ENCODE measurements around the gene CST3.
"Not testable (repeated sequence)": the region's sequence is repeated elsewhere in the genome, so short reads cannot be mapped to it uniquely, and the experiment has no call there.

The CST3 gene

DNA sequence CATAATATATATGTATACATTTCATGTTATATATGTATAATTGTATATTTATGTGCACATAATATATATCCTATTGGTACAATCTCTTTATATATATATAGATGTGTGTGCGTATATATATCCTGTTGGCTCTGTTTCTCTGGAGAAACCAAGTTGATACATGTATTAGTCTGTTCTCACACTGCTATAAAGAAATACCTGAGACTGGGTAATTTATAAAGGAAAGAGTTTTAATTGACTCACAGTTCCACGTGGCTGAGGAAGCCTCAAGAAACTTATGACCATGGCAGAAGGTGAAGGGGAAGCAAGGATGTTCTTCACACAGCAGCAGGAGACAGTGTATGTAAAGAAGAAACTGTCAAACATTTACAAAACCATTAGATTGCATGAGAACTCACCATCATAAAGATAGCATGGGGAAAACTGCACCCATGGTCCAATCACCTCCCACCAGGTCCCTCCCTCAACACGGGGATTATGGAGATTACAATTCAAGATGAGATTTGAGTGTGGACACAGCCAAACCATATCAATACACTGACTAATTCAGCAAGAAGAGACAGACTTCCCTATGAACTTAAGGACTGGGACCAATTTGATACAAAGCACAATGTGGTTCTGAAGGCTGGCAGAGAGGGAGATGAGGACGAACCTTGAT lies 14.0 kb downstream of the CST3 start:
- H2AFZ ChIP-seq (ENCODE audit: low read depth, low read length): no peak overlapping the region
- no peaks in the 10 kb centered on the region for H4K20me1 ChIP-seq (ENCODE audit: insufficient read depth, low read length)
- H3K9me3 ChIP-seq (ENCODE audit: insufficient read depth, low read length, severe bottlenecking): no peaks in the 10 kb centered on the region
- no peak overlapping the region for H3K9ac ChIP-seq (ENCODE audit: low read depth, low read length)
- TF ChIP-seq, protein P1, sequence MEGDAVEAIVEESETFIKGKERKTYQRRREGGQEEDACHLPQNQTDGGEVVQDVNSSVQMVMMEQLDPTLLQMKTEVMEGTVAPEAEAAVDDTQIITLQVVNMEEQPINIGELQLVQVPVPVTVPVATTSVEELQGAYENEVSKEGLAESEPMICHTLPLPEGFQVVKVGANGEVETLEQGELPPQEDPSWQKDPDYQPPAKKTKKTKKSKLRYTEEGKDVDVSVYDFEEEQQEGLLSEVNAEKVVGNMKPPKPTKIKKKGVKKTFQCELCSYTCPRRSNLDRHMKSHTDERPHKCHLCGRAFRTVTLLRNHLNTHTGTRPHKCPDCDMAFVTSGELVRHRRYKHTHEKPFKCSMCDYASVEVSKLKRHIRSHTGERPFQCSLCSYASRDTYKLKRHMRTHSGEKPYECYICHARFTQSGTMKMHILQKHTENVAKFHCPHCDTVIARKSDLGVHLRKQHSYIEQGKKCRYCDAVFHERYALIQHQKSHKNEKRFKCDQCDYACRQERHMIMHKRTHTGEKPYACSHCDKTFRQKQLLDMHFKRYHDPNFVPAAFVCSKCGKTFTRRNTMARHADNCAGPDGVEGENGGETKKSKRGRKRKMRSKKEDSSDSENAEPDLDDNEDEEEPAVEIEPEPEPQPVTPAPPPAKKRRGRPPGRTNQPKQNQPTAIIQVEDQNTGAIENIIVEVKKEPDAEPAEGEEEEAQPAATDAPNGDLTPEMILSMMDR (IDR thresholded peaks at IDR 0.05; ENCODE audit: borderline replicate concordance, extremely low read depth, low read length, poor library complexity, severe bottlenecking): no peak
- TF ChIP-seq EZH2 (IDR thresholded peaks at IDR 0.05; ENCODE audit: borderline replicate concordance, low read depth, low read length, severe bottlenecking): no peak
- H3K4me3 ChIP-seq (ENCODE audit: low read depth in 1 of 2, low read length in 2 of 2): no peak overlapping the region
- H3K27ac ChIP-seq (ENCODE audit: low read length): no peak overlapping the region
- H3K36me3 ChIP-seq (ENCODE audit: insufficient read depth, low read length): no peaks in the 10 kb centered on the region
- H3K4me1 ChIP-seq (ENCODE audit: insufficient read depth, low read length): peaks cover 7% of the 10 kb centered on the region
- no peak overlapping the region for H3K4me2 ChIP-seq (ENCODE audit: insufficient read depth, low read length)
- DNase-seq: no peak
- no peaks in the 10 kb centered on the region for H3K79me2 ChIP-seq (ENCODE audit: insufficient read depth, low read length)
- no peak for ATAC-seq (ENCODE audit: insufficient read depth, low read depth)
- H3K27me3 ChIP-seq (ENCODE audit: insufficient read depth, low read length, poor library complexity): peaks cover 11% of the 10 kb centered on the region

DNA sequence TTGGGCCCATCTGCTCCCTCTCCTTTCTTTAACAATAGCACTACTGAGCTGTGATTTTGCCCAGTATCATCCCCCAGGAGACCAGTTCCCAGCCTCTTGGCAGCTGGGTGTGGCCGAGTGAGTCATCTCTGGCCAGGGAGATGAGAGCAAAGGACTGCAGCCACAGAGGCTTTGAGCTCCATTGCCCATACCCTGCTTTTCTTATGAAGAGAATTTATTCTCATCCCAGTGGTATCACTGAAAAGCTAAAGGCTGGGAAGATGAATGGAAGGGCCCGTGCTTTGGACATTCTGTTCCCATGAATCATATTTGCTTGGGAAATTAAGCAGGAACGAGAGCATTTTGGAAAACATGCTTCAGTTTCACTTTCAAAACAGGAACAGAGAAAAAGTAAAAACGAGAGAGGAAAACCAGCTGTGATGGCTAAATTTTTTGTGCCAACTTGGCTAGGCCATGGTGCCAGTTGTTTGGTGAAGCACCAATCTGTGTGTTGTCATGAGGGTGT lies 14.9 kb downstream of the CST3 start:
- Histone ChIP-seq H4K20me1 (ENCODE audit: insufficient read depth, low read length) (no peaks in the 10 kb centered on the region), H3K9me3 (ENCODE audit: insufficient read depth, low read length, severe bottlenecking) (no peaks in the 10 kb centered on the region), H3K27ac (ENCODE audit: low read length) (no peak overlapping the region), H3K36me3 (ENCODE audit: insufficient read depth, low read length) (no peaks in the 10 kb centered on the region), H3K4me3 (ENCODE audit: low read depth in 1 of 2, low read length in 2 of 2) (0 out of 4 replicates have a peak overlapping the region, but pooled peaks of 1 of the 2 experiments have one; percentile 28), H3K27me3 (ENCODE audit: insufficient read depth, low read length, poor library complexity) (peaks cover 11% of the 10 kb centered on the region), H3K9ac (ENCODE audit: low read depth, low read length) (no peak overlapping the region), H3K4me1 (ENCODE audit: insufficient read depth, low read length) (peaks cover 7% of the 10 kb centered on the region), H3K79me2 (ENCODE audit: insufficient read depth, low read length) (no peaks in the 10 kb centered on the region), H2AFZ (ENCODE audit: low read depth, low read length) (no peak overlapping the region), H3K4me2 (ENCODE audit: insufficient read depth, low read length) (peak overlapping the region; percentile 43)
- TF ChIP-seq EZH2 (IDR thresholded peaks at IDR 0.05; ENCODE audit: borderline replicate concordance, low read depth, low read length, severe bottlenecking): no peak
- TF ChIP-seq, protein P1 (IDR thresholded peaks at IDR 0.05; ENCODE audit: borderline replicate concordance, extremely low read depth, low read length, poor library complexity, severe bottlenecking): no peak
- no peak for DNase-seq
- ATAC-seq (ENCODE audit: insufficient read depth, low read depth): no peak

DNA sequence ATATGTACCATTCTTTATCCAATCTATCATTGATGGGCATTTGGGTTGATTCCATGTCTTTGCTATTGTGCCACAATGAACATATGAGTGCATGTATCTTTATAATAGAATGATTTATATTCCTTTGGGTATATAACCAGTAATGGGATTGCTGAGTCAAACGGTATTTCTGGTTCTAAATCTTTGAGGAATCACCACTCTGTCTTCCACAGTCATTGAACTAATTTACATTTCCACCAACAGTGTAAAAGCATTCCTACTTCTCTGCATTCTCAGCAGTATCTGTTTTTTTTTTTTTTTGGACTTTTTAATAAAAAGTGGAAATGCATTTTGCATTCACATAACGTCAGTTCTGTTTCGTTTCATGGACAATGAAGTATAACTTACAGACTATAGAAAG lies 15.4 kb downstream of the CST3 start:
- not testable (repeated sequence) for H3K9ac ChIP-seq (ENCODE audit: low read depth, low read length); H3K4me1 ChIP-seq (ENCODE audit: insufficient read depth, low read length); H3K79me2 ChIP-seq (ENCODE audit: insufficient read depth, low read length); ATAC-seq (ENCODE audit: insufficient read depth, low read depth); H3K9me3 ChIP-seq (ENCODE audit: insufficient read depth, low read length, severe bottlenecking); H2AFZ ChIP-seq (ENCODE audit: low read depth, low read length); H3K4me3 ChIP-seq (ENCODE audit: low read depth in 1 of 2, low read length in 2 of 2); H4K20me1 ChIP-seq (ENCODE audit: insufficient read depth, low read length); DNase-seq; H3K27ac ChIP-seq (ENCODE audit: low read length); H3K36me3 ChIP-seq (ENCODE audit: insufficient read depth, low read length)
- Histone ChIP-seq H3K4me2 (ENCODE audit: insufficient read depth, low read length) (peak overlapping the region; percentile 43; the same call in 1 of the 2 replicates), H3K27me3 (ENCODE audit: insufficient read depth, low read length, poor library complexity) (peaks cover 11% of the 10 kb centered on the region)

DNA sequence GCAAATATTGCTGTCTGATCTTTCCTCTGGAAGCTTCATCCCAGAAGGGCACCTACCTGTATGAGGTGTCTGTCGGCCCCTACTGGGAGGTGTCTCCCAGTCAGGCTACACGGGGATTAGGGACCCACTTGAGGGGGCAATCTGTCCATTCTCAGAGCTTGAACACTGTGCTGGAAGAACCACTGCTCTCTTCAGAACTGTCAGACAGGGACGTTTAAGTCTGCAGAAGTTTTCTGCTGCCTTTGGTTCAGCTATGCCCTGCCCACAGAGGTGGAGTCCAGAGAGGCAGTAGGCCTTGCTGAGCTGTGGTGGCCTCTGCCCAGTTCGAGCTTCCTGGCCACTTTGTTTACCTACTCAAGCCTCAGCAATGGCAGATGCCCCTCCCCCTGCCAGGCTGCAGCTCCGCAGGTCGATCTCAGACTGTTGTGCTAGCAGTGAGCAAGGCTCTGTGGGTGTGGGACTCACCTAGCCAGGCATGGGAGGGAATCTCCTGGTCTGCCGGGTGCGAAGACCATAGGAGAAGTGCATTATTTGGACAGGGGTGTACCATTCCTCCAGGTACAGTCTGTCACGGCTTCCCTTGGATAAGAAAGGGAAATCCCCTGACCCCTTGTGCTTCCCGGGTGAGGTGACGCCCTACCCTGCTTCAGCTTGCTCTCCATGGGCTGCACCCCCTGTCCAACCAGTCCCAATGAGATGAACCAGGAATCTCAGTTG lies 16.9 kb downstream of the CST3 start:
- H4K20me1 ChIP-seq (ENCODE audit: insufficient read depth, low read length); H3K9ac ChIP-seq (ENCODE audit: low read depth, low read length); H3K79me2 ChIP-seq (ENCODE audit: insufficient read depth, low read length); H3K9me3 ChIP-seq (ENCODE audit: insufficient read depth, low read length, severe bottlenecking); H3K4me2 ChIP-seq (ENCODE audit: insufficient read depth, low read length); ATAC-seq (ENCODE audit: insufficient read depth, low read depth); H3K4me3 ChIP-seq (ENCODE audit: low read depth in 1 of 2, low read length in 2 of 2); H3K36me3 ChIP-seq (ENCODE audit: insufficient read depth, low read length); H2AFZ ChIP-seq (ENCODE audit: low read depth, low read length); H3K27me3 ChIP-seq (ENCODE audit: insufficient read depth, low read length, poor library complexity); H3K27ac ChIP-seq (ENCODE audit: low read length); H3K4me1 ChIP-seq (ENCODE audit: insufficient read depth, low read length); DNase-seq: not testable (repeated sequence)

Data from DND-41 (cell line).